HepG2 (cell line): ENCODE results near the gene UBQLN4. TPM values are rescaled to one million over a fixed set of nuclear protein-coding genes. Genes with fewer than 3 reads are reported as not detected.

ENCODE experiments used
- HCFC1 ChIP-seq: fragments of 150-350 bp; IDR thresholded peaks from 2 replicates; pipeline ENCODE4 v1.6.1; 2014; ENCODE audit warnings: low read depth, low read length
- HDAC1 ChIP-seq: sonication (generic); formaldehyde crosslinking; IDR thresholded peaks from 2 replicates; pipeline ENCODE4 v1.5.1; 2020; ENCODE audit warnings: mild to moderate bottlenecking, missing genetic modification reagents
- MAFF ChIP-seq: IDR thresholded peaks from 2 replicates; pipeline ENCODE4 v1.6.1; 2011; ENCODE audit warnings: low read depth, low read length, improper control_type of control experiment
- NONO ChIP-seq, 2 experiments: fragments of 450-650 bp in 1 of 2; sonication (generic) in 1 of 2; formaldehyde crosslinking in 1 of 2; IDR thresholded peaks in 1 of 2; conservative IDR thresholded peaks in 1 of 2; 2 replicates each; pipeline versions ENCODE4 v1.6.1 to v1.8.0; 2017 to 2022; ENCODE audit warnings: mild to moderate bottlenecking in 1 of 2, missing genetic modification reagents in 1 of 2, moderate library complexity in 1 of 2
- PITX1 ChIP-seq: sonication (generic); formaldehyde crosslinking; IDR thresholded peaks from 2 replicates; pipeline ENCODE4 v1.5.1; 2020; ENCODE audit warnings: mild to moderate bottlenecking, missing genetic modification reagents
- PPARG ChIP-seq: conservative IDR thresholded peaks from 2 replicates; pipeline ENCODE4 v1.6.1; 2016; ENCODE audit warnings: missing biosample characterization, missing genetic modification reagents
- PRDM15 ChIP-seq: sonication (generic); formaldehyde crosslinking; IDR thresholded peaks from 2 replicates; pipeline ENCODE4 v1.4.0; 2020; ENCODE audit warnings: missing genetic modification reagents
- TBX3 ChIP-seq: fragments of 450-650 bp; IDR thresholded peaks from 2 replicates; pipeline ENCODE4 v1.6.1; 2017; ENCODE audit warnings: antibody characterized with exemption, mild to moderate bottlenecking, inconsistent platforms, borderline replicate concordance
- U2AF2 ChIP-seq: fragments of 200-400 bp; formaldehyde crosslinking; IDR thresholded peaks from 2 replicates; pipeline ENCODE4 v1.6.1; 2017; ENCODE audit warnings: low read depth, mild to moderate bottlenecking, low read length
- ZC3H4 ChIP-seq: sonication (generic); formaldehyde crosslinking; IDR thresholded peaks from 2 replicates; pipeline ENCODE4 v1.4.0; 2020; ENCODE audit warnings: missing genetic modification reagents, borderline replicate concordance
- ZFP41 ChIP-seq: sonication (generic); formaldehyde crosslinking; IDR thresholded peaks from 2 replicates; pipeline ENCODE4 v1.4.0; 2020; ENCODE audit warnings: mild to moderate bottlenecking, missing genetic modification reagents, borderline replicate concordance
- ZMYM3 ChIP-seq: sonication (generic); formaldehyde crosslinking; IDR thresholded peaks from 2 replicates; pipeline ENCODE4 v1.5.1; 2020; ENCODE audit warnings: mild to moderate bottlenecking, missing genetic modification reagents
- ZNF331 ChIP-seq: sonication (generic); formaldehyde crosslinking; IDR thresholded peaks from 2 replicates; pipeline ENCODE4 v1.4.0; 2020; ENCODE audit warnings: missing genetic modification reagents
- ZNF550 ChIP-seq: sonication (generic); formaldehyde crosslinking; IDR thresholded peaks from 2 replicates; pipeline ENCODE4 v1.4.0; 2020; ENCODE audit warnings: mild to moderate bottlenecking, missing genetic modification reagents, borderline replicate concordance
- ZNF605 ChIP-seq: sonication (generic); formaldehyde crosslinking; IDR thresholded peaks from 2 replicates; pipeline ENCODE4 v1.8.0; 2022; ENCODE audit warnings: mild to moderate bottlenecking, missing genetic modification reagents
- ZNF816 ChIP-seq: sonication (generic); formaldehyde crosslinking; IDR thresholded peaks from 2 replicates; pipeline ENCODE4 v1.8.0; 2022; ENCODE audit warnings: missing genetic modification reagents, mild to moderate bottlenecking, borderline replicate concordance
- polyA plus RNA-seq, 8 experiments: library from polyadenylated mRNA; depleted of rRNA in 3 of 8; stranded (reverse) in 7 of 8; unstranded in 1 of 8; fragments of >200 nt; fragmentation: Illumina TruSeq in 4 of 8; extraction: Trizol in 4 of 8; gene quantifications; 2 replicates each; pipeline versions ENCODE4 v1.2.1 to v1.2.3, GENCODE V29; 2011 to 2016; ENCODE audit warnings: low read depth in 4 of 8, missing spikeins in 1 of 8, mixed read lengths in 1 of 8; ENCODE audit not compliant: insufficient read depth in 1 of 8
- total RNA-seq, 5 experiments: library from RNA; depleted of rRNA; stranded (reverse); fragments of >200 nt; fragmentation: Illumina TruSeq; extraction: Trizol; gene quantifications; 2 replicates each; pipeline ENCODE4 v1.2.3, GENCODE V29; 2016; ENCODE audit warnings: low read depth in 1 of 5
- TF ChIP-seq, protein P1 (sequence below): sonication (generic); formaldehyde crosslinking; IDR thresholded peaks from 2 replicates; pipeline ENCODE4 v1.5.0; 2020; ENCODE audit warnings: mild to moderate bottlenecking, missing genetic modification reagents, borderline replicate concordance
- TF ChIP-seq, protein P2 (sequence below): sonication (generic); formaldehyde crosslinking; IDR thresholded peaks from 2 replicates; pipeline ENCODE4 v1.5.1; 2020; ENCODE audit warnings: missing genetic modification reagents, mild to moderate bottlenecking, borderline replicate concordance
- TF ChIP-seq, protein P3 (sequence below): sonication (generic); formaldehyde crosslinking; IDR thresholded peaks from 2 replicates; pipeline ENCODE4 v1.4.0; 2020; ENCODE audit warnings: missing genetic modification reagents, mild to moderate bottlenecking, borderline replicate concordance

The UBQLN4 gene
- total and polyA plus RNA-seq, 2 of the 13 experiments (the other 11 are each of a cell fraction or from before 2014, with no cell fraction given): 31.5 to 39.8 TPM

DNA sequence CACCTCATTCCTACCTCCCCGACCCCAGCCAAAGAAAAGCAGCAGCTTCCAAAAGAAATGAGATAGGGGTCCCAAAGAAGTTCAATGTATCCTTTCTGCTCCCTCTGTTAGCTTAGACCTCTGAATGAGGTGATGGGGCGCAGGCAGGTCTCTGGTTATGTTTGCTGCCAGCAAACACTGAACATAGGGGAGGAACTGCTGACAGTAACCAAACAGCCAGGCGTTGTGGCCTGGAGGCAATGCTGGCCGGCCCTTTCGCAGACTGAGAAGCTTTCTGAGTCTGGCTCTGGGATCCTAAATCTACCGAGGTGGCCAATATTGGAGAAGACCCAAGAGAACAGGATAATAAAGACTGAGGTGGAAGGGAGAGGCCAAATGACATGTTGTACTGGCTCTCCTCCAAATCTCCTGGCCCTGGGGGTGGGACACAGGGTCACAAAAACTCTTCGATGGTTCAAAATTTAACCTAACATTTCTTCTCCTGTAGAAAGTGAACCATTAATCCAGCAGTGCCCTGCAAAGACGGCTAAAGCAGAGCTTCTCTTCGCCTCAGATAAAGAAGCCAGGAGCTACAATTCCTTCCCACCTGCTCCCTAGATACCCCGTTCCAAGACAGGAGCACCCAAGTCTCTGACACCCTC is 52.5 kb downstream of the UBQLN4 start (continued):
- TF ChIP-seq MAFF (peak; percentile 52; the same call in 1 of the 2 replicates), ZNF550 (CRISPR knock-in tag) (no peak), HDAC1 (CRISPR knock-in tag) (0 out of 2 replicates have a peak, but pooled peaks have one; percentile 22), U2AF2 (no peak), ZC3H4 (CRISPR knock-in tag) (no peak), NONO (IDR thresholded peaks at IDR 0.05) (no peak), NONO (CRISPR knock-in tag; conservative IDR thresholded peaks at IDR 0.05) (peak; percentile 28; the same call in 1 of the 2 replicates), PPARG (CRISPR knock-in tag) (0 out of 2 replicates have a peak, but pooled peaks have one; percentile 19), ZNF816 (CRISPR knock-in tag) (no peak), HCFC1 (no peak), ZFP41 (no peak), PRDM15 (CRISPR knock-in tag) (no peak), PITX1 (CRISPR knock-in tag) (peak; percentile 26; the same call in 1 of the 2 replicates), ZNF331 (CRISPR knock-in tag) (peak; percentile 33; the same call in 1 of the 2 replicates), TBX3 (no peak), ZMYM3 (CRISPR knock-in tag) (peak; percentile 45; the same call in 1 of the 2 replicates), ZNF605 (CRISPR knock-in tag) (peak; percentile 54; the same call in 1 of the 2 replicates)
- TF ChIP-seq, protein P1, sequence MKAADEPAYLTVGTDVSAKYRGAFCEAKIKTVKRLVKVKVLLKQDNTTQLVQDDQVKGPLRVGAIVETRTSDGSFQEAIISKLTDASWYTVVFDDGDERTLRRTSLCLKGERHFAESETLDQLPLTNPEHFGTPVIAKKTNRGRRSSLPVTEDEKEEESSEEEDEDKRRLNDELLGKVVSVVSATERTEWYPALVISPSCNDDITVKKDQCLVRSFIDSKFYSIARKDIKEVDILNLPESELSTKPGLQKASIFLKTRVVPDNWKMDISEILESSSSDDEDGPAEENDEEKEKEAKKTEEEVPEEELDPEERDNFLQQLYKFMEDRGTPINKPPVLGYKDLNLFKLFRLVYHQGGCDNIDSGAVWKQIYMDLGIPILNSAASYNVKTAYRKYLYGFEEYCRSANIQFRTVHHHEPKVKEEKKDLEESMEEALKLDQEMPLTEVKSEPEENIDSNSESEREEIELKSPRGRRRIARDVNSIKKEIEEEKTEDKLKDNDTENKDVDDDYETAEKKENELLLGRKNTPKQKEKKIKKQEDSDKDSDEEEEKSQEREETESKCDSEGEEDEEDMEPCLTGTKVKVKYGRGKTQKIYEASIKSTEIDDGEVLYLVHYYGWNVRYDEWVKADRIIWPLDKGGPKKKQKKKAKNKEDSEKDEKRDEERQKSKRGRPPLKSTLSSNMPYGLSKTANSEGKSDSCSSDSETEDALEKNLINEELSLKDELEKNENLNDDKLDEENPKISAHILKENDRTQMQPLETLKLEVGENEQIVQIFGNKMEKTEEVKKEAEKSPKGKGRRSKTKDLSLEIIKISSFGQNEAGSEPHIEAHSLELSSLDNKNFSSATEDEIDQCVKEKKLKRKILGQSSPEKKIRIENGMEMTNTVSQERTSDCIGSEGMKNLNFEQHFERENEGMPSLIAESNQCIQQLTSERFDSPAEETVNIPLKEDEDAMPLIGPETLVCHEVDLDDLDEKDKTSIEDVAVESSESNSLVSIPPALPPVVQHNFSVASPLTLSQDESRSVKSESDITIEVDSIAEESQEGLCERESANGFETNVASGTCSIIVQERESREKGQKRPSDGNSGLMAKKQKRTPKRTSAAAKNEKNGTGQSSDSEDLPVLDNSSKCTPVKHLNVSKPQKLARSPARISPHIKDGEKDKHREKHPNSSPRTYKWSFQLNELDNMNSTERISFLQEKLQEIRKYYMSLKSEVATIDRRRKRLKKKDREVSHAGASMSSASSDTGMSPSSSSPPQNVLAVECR (CRISPR knock-in tag): peak; percentile 43; the same call in 1 of the 2 replicates
- TF ChIP-seq, protein P2, sequence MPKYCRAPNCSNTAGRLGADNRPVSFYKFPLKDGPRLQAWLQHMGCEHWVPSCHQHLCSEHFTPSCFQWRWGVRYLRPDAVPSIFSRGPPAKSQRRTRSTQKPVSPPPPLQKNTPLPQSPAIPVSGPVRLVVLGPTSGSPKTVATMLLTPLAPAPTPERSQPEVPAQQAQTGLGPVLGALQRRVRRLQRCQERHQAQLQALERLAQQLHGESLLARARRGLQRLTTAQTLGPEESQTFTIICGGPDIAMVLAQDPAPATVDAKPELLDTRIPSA (CRISPR knock-in tag): no peak
- TF ChIP-seq, protein P3, sequence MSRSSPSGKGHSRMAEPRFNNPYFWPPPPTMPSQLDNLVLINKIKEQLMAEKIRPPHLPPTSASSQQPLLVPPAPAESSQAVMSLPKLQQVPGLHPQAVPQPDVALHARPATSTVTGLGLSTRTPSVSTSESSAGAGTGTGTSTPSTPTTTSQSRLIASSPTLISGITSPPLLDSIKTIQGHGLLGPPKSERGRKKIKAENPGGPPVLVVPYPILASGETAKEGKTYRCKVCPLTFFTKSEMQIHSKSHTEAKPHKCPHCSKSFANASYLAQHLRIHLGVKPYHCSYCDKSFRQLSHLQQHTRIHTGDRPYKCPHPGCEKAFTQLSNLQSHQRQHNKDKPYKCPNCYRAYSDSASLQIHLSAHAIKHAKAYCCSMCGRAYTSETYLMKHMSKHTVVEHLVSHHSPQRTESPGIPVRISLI (CRISPR knock-in tag): no peak
